Fibroblast of villous mesenchyme (primary cell): ENCODE results near the gene CAPS. TPM values are rescaled to one million over a fixed set of nuclear protein-coding genes. Genes with fewer than 3 reads are reported as not detected.

Experiments
- DNase-seq: peaks from one replicate; pipeline ENCODE4 v3.0.0-alpha.2; 2010; ENCODE audit warnings: low read depth
- H3K4me3 ChIP-seq: 2 replicates; pipeline ENCODE4 v1.5.1; 2011; ENCODE audit warnings: low read depth, mild to moderate bottlenecking, low read length
- total RNA-seq: library from RNA; depleted of rRNA; stranded (reverse); fragments of >200 nt; gene quantifications from 2 replicates; pipeline ENCODE4 v1.2.3, GENCODE V29; 2012
- TF ChIP-seq, protein P1 (sequence below): IDR thresholded peaks from 2 replicates; pipeline ENCODE4 v1.5.1; 2012; ENCODE audit warnings: low read depth, mild to moderate bottlenecking, low read length; ENCODE audit not compliant: insufficient read depth

CAPS gene
- total RNA-seq, 1 donor = 1.7 TPM

DNA sequence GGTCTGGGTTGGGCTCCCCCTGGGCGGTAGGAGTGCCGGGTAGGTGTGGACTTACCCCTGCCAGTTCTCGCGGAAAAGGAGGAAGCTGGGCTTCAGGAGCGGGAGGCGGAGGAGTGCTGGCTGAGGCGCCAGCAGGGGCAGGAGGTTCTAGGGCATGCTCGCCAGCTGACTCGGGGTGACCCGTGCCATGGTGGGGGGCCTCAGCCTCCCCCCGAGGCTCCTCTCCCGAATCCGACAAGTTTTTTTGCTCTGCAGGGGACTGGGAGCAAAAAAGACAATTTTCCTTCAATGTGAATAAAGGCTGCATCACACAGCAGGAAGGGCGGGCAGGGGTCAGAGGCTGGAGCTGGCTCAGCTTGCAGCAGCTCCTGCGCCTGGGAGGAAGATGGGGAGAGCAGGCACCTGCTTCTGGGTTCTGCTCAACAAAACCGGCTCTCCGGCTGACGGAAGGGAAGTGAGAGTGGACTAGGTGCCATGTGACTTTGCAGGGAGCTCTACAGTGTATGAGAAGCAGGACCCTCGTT lies 37.3 kb downstream of the CAPS start:
- DNase-seq = no peak
- TF ChIP-seq, protein P1, sequence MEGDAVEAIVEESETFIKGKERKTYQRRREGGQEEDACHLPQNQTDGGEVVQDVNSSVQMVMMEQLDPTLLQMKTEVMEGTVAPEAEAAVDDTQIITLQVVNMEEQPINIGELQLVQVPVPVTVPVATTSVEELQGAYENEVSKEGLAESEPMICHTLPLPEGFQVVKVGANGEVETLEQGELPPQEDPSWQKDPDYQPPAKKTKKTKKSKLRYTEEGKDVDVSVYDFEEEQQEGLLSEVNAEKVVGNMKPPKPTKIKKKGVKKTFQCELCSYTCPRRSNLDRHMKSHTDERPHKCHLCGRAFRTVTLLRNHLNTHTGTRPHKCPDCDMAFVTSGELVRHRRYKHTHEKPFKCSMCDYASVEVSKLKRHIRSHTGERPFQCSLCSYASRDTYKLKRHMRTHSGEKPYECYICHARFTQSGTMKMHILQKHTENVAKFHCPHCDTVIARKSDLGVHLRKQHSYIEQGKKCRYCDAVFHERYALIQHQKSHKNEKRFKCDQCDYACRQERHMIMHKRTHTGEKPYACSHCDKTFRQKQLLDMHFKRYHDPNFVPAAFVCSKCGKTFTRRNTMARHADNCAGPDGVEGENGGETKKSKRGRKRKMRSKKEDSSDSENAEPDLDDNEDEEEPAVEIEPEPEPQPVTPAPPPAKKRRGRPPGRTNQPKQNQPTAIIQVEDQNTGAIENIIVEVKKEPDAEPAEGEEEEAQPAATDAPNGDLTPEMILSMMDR = no peak
- H3K4me3 ChIP-seq = no peak overlapping the region

DNA sequence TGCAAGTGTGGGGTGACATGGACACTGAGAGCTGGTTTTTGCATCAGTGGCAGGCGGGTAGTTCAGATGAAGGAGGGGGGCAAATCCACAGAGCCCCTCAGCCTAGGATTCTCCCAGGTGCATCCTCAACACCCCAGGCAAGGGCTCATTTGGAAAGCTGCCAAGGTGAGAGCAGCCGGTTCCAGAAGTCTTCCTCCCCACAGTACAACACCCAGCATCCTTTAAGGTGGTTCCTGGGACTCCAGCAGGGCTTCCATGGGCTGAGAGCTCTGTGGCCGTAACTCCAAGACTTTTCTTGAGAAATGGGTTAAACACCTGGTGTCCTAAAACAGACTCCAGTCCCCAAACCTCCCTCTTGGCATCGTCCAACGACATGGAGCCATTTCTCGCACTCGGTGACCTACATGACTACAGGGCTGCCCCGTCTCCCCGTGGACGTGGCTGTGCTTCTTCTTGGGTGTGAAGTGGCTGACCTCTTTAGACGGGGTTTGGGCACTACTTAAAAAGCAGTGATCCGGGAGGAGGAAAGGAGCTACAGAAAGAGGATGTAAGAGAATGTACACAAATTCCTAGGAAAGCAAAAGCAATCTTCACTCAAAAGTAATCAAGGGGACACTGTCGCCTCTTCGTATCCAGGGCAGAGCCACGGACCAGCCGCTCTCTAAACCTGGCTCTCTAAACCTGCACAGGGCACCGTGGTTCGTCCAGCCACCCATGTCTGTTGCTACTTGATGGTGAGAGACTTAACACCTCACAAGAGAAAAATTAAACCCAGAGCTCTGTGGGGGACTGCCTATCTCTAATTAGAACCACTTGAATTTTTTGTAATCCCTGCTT lies 38.4 kb downstream of the CAPS start:
- DNase-seq = peak; percentile 29
- TF ChIP-seq, protein P1 = no peak
- H3K4me3 ChIP-seq = no peak overlapping the region

DNA sequence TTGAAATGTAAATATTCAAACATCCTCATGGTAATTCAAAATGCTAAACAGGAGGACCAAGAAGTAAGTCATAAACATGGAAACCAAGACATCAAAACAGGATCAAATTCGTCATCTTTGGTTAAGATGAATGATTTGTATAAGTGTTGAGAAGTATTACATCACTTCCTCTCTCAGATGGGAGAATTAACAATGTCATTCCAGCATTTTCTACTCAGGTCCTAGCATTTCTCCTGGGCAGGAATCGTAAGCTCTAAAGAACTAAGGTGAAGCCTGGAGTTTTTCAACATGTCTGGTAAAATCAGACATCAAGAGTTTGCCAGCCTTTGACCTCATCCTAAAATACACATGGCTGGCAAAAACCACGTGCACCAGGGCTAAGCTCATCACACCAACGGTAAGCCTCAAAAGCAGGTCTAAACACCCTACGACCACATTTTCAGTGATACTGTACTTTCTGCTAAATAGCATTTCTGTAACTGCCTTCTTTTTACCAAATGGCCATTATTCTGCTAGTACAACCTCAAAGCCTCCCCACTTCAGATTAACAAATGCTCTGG lies 39.1 kb downstream of the CAPS start:
- H3K4me3 ChIP-seq = no peak overlapping the region
- peak; percentile 55 for DNase-seq
- TF ChIP-seq, protein P1 = no peak

DNA sequence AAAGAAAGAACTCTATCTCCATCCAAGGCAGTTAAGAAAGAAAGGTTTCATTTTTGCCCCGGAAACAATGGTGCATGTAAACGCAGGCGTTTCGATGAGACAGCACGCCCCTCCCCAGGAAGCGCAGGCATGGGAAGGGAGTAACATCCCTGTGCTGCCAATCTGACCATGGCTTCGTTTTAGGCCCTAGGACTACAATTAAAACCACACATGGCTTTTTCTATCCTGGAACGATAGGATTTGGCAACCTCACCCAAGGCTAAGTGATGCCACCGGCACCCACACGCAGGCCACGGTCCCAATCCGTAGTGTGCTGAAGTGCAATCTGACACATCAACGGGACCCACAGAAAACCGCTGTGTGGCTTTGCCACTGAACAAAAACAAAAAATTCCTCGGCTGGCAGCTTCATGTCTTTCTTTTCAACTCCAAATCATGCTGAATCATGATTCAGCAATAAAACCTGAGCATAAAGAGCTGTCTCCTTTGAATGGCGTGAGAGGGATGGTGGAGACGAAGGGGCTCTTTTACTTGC lies 39.7 kb downstream of the CAPS start:
- DNase-seq = no peak
- no peak overlapping the region for H3K4me3 ChIP-seq
- TF ChIP-seq, protein P1 = no peak

DNA sequence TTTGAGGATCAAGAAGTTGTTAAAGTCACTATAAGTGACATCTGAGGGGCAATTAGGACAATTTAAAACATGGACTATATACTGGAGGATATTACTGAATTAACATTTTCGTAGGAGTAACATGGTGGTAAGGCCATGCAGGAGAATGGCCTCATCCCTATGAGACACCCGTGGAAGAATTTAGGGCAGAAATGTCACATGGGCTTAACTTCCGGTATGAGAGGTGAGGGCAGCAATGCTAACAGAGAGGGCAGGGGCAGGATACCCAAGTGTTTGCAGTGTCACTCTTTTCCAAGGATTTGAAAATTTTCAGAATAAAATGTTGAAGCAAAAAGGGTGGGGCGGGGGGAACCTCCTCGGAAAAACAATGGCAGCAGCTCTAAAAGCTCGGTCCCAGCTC lies 40.2 kb downstream of the CAPS start:
- TF ChIP-seq, protein P1 = no peak
- peak; percentile 34 for DNase-seq
- H3K4me3 ChIP-seq = no peak overlapping the region

DNA sequence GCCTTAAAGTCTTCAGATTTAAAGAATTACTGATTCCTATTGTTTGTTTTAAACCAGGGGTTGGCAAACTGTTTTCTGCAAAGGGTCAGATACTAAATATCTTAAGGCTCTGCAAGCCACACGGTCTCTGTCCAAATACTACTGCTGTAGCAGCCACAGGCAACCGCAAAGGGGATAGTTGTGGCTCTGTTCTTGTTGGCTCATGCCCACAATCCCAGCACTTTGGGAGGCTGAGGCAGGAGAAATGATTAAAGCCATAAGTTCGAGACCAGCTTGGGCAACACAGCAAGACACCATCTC lies 41.5 kb downstream of the CAPS start:
- TF ChIP-seq, protein P1 = no peak
- DNase-seq = peak; percentile 51
- H3K4me3 ChIP-seq = no peak overlapping the region
